H1 (cell line): ENCODE results near the gene ZNF282.

Experiments used
- EGR1 ChIP-seq: IDR thresholded peaks from 2 replicates; pipeline ENCODE4 v1.6.1; 2011; ENCODE audit warnings: low read depth, low read length, borderline replicate concordance
- POU5F1 ChIP-seq: IDR thresholded peaks from 2 replicates; pipeline ENCODE4 v1.6.1; 2011; ENCODE audit warnings: low read depth, mild to moderate bottlenecking, low read length, moderate library complexity
- TF ChIP-seq, protein P1 (sequence below), 3 experiments: IDR thresholded peaks; 1 replicate in 2 of 3; 2 replicates in 1 of 3; pipeline versions ENCODE4 v1.5.1 to v1.6.1; 2011; ENCODE audit warnings: low read length in 3 of 3, mild to moderate bottlenecking in 3 of 3, inconsistent platforms in 2 of 3, low read depth in 1 of 3, moderate library complexity in 1 of 3; ENCODE audit not compliant: insufficient read depth in 1 of 3; ENCODE audit errors: control extremely low read depth in 1 of 3

DNA sequence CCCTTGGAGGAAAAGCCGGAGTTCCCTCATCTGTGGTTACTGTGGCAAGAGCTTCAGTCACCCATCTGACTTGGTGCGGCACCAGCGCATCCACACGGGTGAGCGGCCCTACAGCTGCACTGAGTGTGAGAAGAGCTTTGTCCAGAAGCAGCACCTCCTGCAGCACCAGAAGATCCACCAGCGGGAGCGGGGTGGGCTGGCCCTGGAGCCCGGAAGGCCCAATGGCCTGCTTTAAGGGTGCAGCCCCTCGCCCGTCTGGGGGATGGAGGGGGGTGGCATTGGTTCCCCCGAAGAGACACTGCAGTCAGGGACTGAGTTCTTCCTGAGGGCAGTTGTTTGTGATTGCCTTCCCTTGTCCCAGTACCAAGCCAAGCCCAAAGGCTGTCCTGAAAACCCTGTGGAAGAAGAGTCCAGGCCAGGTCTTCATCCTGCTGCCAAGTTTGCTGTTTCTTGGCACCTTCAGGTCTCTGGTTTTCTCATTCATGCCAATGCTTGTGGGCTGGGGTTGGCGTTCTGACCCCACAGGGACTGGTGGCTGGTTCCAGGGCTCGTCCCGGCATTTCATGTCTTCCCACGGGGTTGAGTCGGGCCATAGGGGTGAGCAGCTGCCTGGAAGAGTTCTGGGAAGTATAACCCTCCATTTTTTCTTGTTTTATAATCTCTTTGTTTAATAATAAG, 59.0 kb downstream of the ZNF282 start:
- TF ChIP-seq, protein P1, sequence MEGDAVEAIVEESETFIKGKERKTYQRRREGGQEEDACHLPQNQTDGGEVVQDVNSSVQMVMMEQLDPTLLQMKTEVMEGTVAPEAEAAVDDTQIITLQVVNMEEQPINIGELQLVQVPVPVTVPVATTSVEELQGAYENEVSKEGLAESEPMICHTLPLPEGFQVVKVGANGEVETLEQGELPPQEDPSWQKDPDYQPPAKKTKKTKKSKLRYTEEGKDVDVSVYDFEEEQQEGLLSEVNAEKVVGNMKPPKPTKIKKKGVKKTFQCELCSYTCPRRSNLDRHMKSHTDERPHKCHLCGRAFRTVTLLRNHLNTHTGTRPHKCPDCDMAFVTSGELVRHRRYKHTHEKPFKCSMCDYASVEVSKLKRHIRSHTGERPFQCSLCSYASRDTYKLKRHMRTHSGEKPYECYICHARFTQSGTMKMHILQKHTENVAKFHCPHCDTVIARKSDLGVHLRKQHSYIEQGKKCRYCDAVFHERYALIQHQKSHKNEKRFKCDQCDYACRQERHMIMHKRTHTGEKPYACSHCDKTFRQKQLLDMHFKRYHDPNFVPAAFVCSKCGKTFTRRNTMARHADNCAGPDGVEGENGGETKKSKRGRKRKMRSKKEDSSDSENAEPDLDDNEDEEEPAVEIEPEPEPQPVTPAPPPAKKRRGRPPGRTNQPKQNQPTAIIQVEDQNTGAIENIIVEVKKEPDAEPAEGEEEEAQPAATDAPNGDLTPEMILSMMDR (IDR thresholded peaks at IDR 0.05; ENCODE audit: control extremely low read depth in 1 of 3, insufficient read depth in 1 of 3, low read depth in 1 of 3, low read length in 3 of 3): no peak
- no peak for TF ChIP-seq EGR1
- TF ChIP-seq POU5F1: no peak
